ENCODE results near the gene SH3YL1.

SH3YL1 gene

DNA sequence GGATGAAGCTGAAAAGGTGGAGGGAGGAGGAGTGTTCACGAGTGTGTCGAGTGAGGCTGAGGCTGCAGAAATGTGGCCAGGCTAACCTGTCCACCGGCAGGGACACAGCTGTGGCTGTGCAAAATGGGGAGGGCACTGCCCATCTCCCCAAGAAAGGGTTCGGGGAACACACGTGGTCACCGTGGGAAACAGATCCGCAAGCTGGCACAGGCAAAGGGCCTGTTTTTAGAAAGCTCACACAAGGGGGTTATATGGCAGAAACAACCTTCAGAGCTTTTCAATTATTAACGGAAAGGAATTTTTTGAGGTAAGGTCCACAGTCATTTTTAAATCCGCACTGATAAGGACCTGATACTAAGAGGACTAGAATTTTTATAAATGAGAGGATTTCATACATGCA lies 35.7 kb downstream of the SH3YL1 start:
- Histone ChIP-seq H3K4me1 (ENCODE audit: low read length) (no peaks in the 10 kb centered on the region), H3K36me3 (replicated peaks; ENCODE audit: insufficient read depth, low read length) (no peaks in the 10 kb centered on the region), H3K9me2 (replicated peaks; ENCODE audit: insufficient read depth, low read length) (no peaks in the 10 kb centered on the region), H4K20me1 (ENCODE audit: insufficient read depth, low read length) (no peaks in the 10 kb centered on the region), H3K27me3 (replicated peaks; ENCODE audit: insufficient read depth, low read length) (no peaks in the 10 kb centered on the region), H3K9me3 (replicated peaks; ENCODE audit: insufficient read depth, low read length) (no peaks in the 10 kb centered on the region), H3F3A (ENCODE audit: insufficient read depth, low read length) (no peaks in the 10 kb centered on the region), H3K79me2 (ENCODE audit: low read length) (no peaks in the 10 kb centered on the region), H3K4me2 (ENCODE audit: low read depth, low read length) (no peak overlapping the region), H3K9ac (ENCODE audit: low read length) (no peak overlapping the region), H3K4me3 (ENCODE audit: low read length) (no peak overlapping the region), H3K27ac (ENCODE audit: low read length) (no peak overlapping the region), H2AFZ (ENCODE audit: low read length) (no peak overlapping the region)
- TF ChIP-seq EZH2phosphoT487 (IDR thresholded peaks at IDR 0.05; ENCODE audit: low read length), result no peak
- TF ChIP-seq EZH2 (optimal IDR thresholded peaks at IDR 0.05; ENCODE audit: low read depth, low read length), result no peak
- TF ChIP-seq, protein P1, sequence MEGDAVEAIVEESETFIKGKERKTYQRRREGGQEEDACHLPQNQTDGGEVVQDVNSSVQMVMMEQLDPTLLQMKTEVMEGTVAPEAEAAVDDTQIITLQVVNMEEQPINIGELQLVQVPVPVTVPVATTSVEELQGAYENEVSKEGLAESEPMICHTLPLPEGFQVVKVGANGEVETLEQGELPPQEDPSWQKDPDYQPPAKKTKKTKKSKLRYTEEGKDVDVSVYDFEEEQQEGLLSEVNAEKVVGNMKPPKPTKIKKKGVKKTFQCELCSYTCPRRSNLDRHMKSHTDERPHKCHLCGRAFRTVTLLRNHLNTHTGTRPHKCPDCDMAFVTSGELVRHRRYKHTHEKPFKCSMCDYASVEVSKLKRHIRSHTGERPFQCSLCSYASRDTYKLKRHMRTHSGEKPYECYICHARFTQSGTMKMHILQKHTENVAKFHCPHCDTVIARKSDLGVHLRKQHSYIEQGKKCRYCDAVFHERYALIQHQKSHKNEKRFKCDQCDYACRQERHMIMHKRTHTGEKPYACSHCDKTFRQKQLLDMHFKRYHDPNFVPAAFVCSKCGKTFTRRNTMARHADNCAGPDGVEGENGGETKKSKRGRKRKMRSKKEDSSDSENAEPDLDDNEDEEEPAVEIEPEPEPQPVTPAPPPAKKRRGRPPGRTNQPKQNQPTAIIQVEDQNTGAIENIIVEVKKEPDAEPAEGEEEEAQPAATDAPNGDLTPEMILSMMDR (IDR thresholded peaks at IDR 0.05; ENCODE audit: low read length), result no peak
- no peak for DNase-seq

DNA sequence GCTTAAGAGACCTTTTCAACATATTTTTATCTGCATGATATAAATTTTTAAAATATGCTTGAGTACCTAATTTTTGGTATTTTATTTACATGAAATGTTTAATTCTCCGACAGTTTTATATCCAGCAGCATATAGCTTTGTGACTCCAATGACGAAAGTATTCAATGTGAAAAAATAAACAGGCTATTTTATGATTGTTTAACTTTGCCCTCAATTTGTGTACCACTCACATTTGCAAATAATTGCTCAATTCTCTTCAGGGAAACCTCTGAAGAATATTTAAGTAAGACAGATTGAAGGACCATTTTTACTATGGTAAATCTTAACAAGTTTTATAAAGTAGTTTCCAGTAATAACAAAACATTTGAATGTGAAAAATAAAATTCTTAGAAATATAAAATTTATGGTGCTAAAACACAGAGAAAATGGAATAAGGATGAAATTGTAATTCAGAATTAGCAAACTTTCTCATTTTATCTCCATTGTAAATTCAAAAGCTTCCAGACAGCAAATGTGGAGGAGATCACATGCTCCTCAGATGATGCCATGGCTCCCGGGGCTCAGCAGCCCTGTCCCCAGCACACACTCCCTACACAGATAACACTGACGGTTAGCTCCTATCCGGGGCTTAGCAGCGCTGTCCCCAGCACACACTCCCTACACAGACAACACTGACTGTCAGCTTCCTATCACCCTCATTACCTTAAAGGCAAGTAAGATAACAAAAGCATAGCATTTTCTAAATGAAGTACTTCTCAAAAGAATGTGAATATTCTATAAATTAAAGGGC lies 39.7 kb downstream of the SH3YL1 start:
- no peaks in the 10 kb centered on the region for H3K36me3 ChIP-seq (replicated peaks; ENCODE audit: insufficient read depth, low read length)
- DNase-seq, result no peak

DNA sequence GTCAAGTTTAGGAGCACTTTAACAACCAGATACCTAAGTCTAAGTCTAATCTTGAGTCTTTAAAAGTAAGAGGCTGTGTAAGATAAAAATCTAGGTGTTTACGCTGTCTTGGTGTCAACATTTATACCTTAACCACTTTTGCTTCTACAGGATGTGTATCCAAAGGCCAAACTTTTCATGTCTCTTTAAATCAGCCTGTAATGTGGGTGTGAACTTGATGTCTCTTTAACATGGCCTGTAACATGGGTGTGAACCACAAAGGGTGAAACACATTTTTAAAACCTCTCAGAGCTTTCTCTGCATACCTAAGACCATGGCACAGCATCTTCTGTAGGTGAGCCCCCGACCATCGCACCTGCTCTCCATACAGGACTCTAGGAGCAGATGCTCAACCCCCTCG lies 40.4 kb downstream of the SH3YL1 start:
- Histone ChIP-seq H3K36me3 (replicated peaks; ENCODE audit: insufficient read depth, low read length) (no peaks in the 10 kb centered on the region), H3K4me3 (ENCODE audit: low read length) (no peak overlapping the region), H3F3A (ENCODE audit: insufficient read depth, low read length) (no peaks in the 10 kb centered on the region), H3K4me1 (ENCODE audit: low read length) (no peaks in the 10 kb centered on the region), H3K9ac (ENCODE audit: low read length) (no peak overlapping the region), H4K20me1 (ENCODE audit: insufficient read depth, low read length) (no peaks in the 10 kb centered on the region), H3K27me3 (replicated peaks; ENCODE audit: insufficient read depth, low read length) (no peaks in the 10 kb centered on the region), H3K4me2 (ENCODE audit: low read depth, low read length) (no peak overlapping the region), H2AFZ (ENCODE audit: low read length) (no peak overlapping the region), H3K27ac (ENCODE audit: low read length) (no peak overlapping the region), H3K9me2 (replicated peaks; ENCODE audit: insufficient read depth, low read length) (no peaks in the 10 kb centered on the region), H3K9me3 (replicated peaks; ENCODE audit: insufficient read depth, low read length) (no peaks in the 10 kb centered on the region), H3K79me2 (ENCODE audit: low read length) (no peaks in the 10 kb centered on the region)
- TF ChIP-seq EZH2 (optimal IDR thresholded peaks at IDR 0.05; ENCODE audit: low read depth, low read length), result no peak
- TF ChIP-seq, protein P1 (IDR thresholded peaks at IDR 0.05; ENCODE audit: low read length), result no peak
- TF ChIP-seq EZH2phosphoT487 (IDR thresholded peaks at IDR 0.05; ENCODE audit: low read length), result no peak
- no peak for DNase-seq

More for the DNA sequence above, 39.7 kb downstream of the SH3YL1 start:
- Histone ChIP-seq H2AFZ (ENCODE audit: low read length) (no peak overlapping the region), H3K27ac (ENCODE audit: low read length) (no peak overlapping the region), H4K20me1 (ENCODE audit: insufficient read depth, low read length) (no peaks in the 10 kb centered on the region), H3K9me2 (replicated peaks; ENCODE audit: insufficient read depth, low read length) (no peaks in the 10 kb centered on the region), H3K4me2 (ENCODE audit: low read depth, low read length) (no peak overlapping the region), H3K9me3 (replicated peaks; ENCODE audit: insufficient read depth, low read length) (no peaks in the 10 kb centered on the region), H3K9ac (ENCODE audit: low read length) (no peak overlapping the region), H3K4me3 (ENCODE audit: low read length) (no peak overlapping the region), H3K27me3 (replicated peaks; ENCODE audit: insufficient read depth, low read length) (no peaks in the 10 kb centered on the region), H3K4me1 (ENCODE audit: low read length) (no peaks in the 10 kb centered on the region), H3K79me2 (ENCODE audit: low read length) (no peaks in the 10 kb centered on the region), H3F3A (ENCODE audit: insufficient read depth, low read length) (no peaks in the 10 kb centered on the region)
- TF ChIP-seq, protein P1 (IDR thresholded peaks at IDR 0.05; ENCODE audit: low read length), result no peak
- TF ChIP-seq EZH2 (optimal IDR thresholded peaks at IDR 0.05; ENCODE audit: low read depth, low read length) (no peak), EZH2phosphoT487 (IDR thresholded peaks at IDR 0.05; ENCODE audit: low read length) (no peak)

All from MM.1S (cell line).